K562 (cell line): ENCODE data around the gene IL23A. TPM values are rescaled to one million over a fixed set of nuclear protein-coding genes. Genes with fewer than 3 reads are reported as not detected.

ENCODE experiments used
- FOXJ2 ChIP-seq: fragments of 200-800 bp; sonication (Bioruptor generic); IDR thresholded peaks from 2 replicates; pipeline ENCODE4 v1.6.1; 2016; ENCODE audit warnings: missing genetic modification characterization, missing compliant biosample characterization
- GABPA ChIP-seq: fragments of 200-800 bp; sonication (Bioruptor generic); conservative IDR thresholded peaks from 2 replicates; pipeline ENCODE4 v1.6.1; 2016; ENCODE audit warnings: low read depth, missing genetic modification characterization, missing compliant biosample characterization
- HNRNPL ChIP-seq: fragments of 200-400 bp; formaldehyde crosslinking; IDR thresholded peaks from 2 replicates; pipeline ENCODE4 v1.6.1; 2017; ENCODE audit warnings: low read depth, mild to moderate bottlenecking, low read length
- MAFF ChIP-seq: IDR thresholded peaks from 2 replicates; pipeline ENCODE4 v1.6.1; 2012; ENCODE audit warnings: low read length, improper control_type of control experiment
- PRDM10 ChIP-seq: fragments of 450-650 bp; IDR thresholded peaks from 2 replicates; pipeline ENCODE4 v1.6.1; 2018; ENCODE audit not compliant: partially characterized antibody
- RBBP5 ChIP-seq: fragments of 200-600 bp; sonication (generic); IDR thresholded peaks from 2 replicates; pipeline ENCODE4 v1.6.1; 2012; ENCODE audit warnings: borderline replicate concordance, mild to moderate bottlenecking, low read length, control low read depth, inconsistent platforms; ENCODE audit not compliant: insufficient read depth, poor library complexity, severe bottlenecking
- SRSF3 ChIP-seq: fragments of 200-400 bp; formaldehyde crosslinking; IDR thresholded peaks from 2 replicates; pipeline ENCODE4 v1.6.1; 2016; ENCODE audit warnings: mild to moderate bottlenecking, low read length, moderate library complexity; ENCODE audit not compliant: insufficient read depth
- U2AF2 ChIP-seq: fragments of 200-400 bp; formaldehyde crosslinking; optimal IDR thresholded peaks from 2 replicates; pipeline ENCODE3; 2017; ENCODE audit warnings: low read depth, mild to moderate bottlenecking, low read length
- ZNF75A ChIP-seq: fragments of 450-650 bp; formaldehyde crosslinking; IDR thresholded peaks from 2 replicates; pipeline ENCODE4 v1.4.0; 2020; ENCODE audit warnings: mild to moderate bottlenecking
- ZNF76 ChIP-seq: fragments of 250-450 bp; sonication (Bioruptor Pico); IDR thresholded peaks from 2 replicates; pipeline ENCODE4 v1.4.0; 2020; ENCODE audit warnings: mild to moderate bottlenecking, moderate library complexity, borderline replicate concordance
- polyA plus RNA-seq, 8 experiments: library from polyadenylated mRNA; depleted of rRNA in 4 of 8; stranded (reverse) in 5 of 8; unstranded in 3 of 8; fragments of >200 nt; fragmentation: Nextera tagmentation in 2 of 8; fragmentation: Illumina TruSeq in 1 of 8; extraction: Ambion mirVana in 2 of 8; extraction: Trizol in 1 of 8; gene quantifications; 2 replicates each; pipeline versions ENCODE4 v1.2.1 to v1.2.3, GENCODE V29; 2011 to 2014; ENCODE audit warnings: inconsistent platforms in 1 of 8, missing spikeins in 1 of 8
- total RNA-seq, 7 experiments: library from RNA; depleted of rRNA in 6 of 7; stranded (reverse); fragments of >200 nt in 6 of 7; fragmentation: Illumina TruSeq in 2 of 7; extraction: Trizol in 2 of 7; gene quantifications; 2 replicates each; pipeline versions ENCODE4 v1.2.1 to v1.2.3, GENCODE V29; 2011 to 2021; ENCODE audit warnings: low replicate concordance in 1 of 7
- TF ChIP-seq, protein P1 (sequence below): fragments of 450-650 bp; IDR thresholded peaks from 2 replicates; pipeline ENCODE4 v1.6.1; 2017; ENCODE audit warnings: antibody characterized with exemption, mild to moderate bottlenecking
- TF ChIP-seq, protein P2 (sequence below): fragments of 250-450 bp; sonication (Bioruptor Pico); IDR thresholded peaks from 2 replicates; pipeline ENCODE4 v1.4.0; 2020; ENCODE audit warnings: mild to moderate bottlenecking

IL23A gene
- total and polyA plus RNA-seq, 9 of the 15 experiments (the other 6 are each of a cell fraction or from before 2014, with no cell fraction given): 4.4 to 37.2 (median 9.6) TPM

DNA sequence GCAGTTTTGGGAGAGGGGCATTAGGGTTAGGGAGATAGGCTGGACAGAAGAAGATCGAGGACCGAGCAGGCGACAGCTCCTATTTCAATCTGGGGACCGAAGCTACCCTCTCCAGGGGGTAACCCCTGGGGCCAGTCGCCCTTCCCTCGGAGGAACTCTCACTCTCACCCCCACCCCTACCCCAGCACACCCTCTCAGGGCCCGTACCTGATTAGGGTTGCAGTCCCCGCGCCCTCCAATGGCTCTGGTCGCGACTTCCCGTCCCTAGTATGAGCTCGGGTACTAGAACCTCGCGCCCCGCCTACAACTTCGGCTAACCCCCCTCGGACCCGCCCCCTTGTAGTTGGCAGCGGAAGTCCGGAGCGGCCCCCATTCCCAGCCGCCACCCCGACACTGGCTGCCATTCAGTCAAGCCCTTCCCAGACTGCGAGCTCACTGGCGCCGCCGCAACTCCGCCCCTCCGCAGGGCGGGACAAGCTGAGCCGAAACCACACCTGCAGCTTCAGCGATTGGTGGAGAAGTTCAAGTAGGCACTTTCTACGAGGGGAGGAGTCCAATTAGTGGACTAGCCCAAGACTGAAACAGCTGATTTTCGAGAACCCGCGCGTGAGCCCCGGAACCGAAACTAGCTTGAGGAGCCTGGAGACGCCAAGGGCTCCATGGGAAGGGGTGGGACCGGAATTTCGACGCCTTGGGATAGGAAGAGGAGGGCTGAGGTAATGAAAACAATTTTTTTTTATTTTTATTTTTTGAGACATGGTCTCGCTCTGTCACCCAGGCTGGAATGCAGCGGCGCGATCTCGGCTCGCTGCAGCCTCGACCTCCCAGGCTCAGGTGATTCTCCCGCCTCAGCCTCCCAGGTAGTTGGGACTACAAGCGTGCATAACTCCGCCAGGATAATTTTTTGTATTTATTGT, 21.4 kb downstream of the IL23A start, which contains the start of gene STAT2 (continued):
- TF ChIP-seq FOXJ2 (tag) (no peak), U2AF2 (no peak), RBBP5 (peak; percentile 58), PRDM10 (peak; percentile 97), SRSF3 (no peak), MAFF (no peak), GABPA (tag) (peak; percentile 92), ZNF75A (CRISPR knock-in tag) (no peak), ZNF76 (CRISPR knock-in tag) (no peak), HNRNPL (no peak; the same call in 1 of the 2 replicates)
- TF ChIP-seq, protein P1, sequence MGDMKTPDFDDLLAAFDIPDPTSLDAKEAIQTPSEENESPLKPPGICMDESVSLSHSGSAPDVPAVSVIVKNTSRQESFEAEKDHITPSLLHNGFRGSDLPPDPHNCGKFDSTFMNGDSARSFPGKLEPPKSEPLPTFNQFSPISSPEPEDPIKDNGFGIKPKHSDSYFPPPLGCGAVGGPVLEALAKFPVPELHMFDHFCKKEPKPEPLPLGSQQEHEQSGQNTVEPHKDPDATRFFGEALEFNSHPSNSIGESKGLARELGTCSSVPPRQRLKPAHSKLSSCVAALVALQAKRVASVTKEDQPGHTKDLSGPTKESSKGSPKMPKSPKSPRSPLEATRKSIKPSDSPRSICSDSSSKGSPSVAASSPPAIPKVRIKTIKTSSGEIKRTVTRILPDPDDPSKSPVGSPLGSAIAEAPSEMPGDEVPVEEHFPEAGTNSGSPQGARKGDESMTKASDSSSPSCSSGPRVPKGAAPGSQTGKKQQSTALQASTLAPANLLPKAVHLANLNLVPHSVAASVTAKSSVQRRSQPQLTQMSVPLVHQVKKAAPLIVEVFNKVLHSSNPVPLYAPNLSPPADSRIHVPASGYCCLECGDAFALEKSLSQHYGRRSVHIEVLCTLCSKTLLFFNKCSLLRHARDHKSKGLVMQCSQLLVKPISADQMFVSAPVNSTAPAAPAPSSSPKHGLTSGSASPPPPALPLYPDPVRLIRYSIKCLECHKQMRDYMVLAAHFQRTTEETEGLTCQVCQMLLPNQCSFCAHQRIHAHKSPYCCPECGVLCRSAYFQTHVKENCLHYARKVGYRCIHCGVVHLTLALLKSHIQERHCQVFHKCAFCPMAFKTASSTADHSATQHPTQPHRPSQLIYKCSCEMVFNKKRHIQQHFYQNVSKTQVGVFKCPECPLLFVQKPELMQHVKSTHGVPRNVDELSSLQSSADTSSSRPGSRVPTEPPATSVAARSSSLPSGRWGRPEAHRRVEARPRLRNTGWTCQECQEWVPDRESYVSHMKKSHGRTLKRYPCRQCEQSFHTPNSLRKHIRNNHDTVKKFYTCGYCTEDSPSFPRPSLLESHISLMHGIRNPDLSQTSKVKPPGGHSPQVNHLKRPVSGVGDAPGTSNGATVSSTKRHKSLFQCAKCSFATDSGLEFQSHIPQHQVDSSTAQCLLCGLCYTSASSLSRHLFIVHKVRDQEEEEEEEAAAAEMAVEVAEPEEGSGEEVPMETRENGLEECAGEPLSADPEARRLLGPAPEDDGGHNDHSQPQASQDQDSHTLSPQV: no peak
- TF ChIP-seq, protein P2, sequence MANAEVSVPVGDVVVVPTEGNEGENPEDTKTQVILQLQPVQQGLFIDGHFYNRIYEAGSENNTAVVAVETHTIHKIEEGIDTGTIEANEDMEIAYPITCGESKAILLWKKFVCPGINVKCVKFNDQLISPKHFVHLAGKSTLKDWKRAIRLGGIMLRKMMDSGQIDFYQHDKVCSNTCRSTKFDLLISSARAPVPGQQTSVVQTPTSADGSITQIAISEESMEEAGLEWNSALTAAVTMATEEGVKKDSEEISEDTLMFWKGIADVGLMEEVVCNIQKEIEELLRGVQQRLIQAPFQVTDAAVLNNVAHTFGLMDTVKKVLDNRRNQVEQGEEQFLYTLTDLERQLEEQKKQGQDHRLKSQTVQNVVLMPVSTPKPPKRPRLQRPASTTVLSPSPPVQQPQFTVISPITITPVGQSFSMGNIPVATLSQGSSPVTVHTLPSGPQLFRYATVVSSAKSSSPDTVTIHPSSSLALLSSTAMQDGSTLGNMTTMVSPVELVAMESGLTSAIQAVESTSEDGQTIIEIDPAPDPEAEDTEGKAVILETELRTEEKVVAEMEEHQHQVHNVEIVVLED (CRISPR knock-in tag): no peak
